ENCODE results near the gene KCTD1.

DNA sequence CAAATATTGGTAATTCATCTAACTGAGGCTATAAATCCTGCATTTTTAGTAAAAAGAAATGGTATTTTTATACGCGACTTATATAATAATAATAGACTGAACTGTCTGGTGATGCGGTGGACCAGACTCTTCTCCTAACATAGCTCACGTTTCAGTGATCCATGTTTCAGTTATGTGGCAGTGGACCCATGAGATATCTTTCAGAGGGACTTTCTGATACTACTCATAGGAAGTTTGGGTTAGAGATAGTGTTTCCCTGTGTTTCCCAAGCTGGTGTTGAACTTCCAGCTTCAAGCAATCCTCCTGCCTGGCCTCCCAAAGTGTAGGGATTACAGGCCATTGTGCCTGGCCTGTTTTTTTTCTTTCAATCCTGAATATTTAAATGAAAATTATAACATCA lies 59.2 kb downstream of the KCTD1 start:
- TF ChIP-seq TAF1 (IDR thresholded peaks at IDR 0.05; ENCODE audit: low read depth) = no peak
- no peak for TF ChIP-seq EZH2 (IDR thresholded peaks at IDR 0.05; ENCODE audit: borderline replicate concordance, insufficient read depth, low read length, poor library complexity, severe bottlenecking)
- TF ChIP-seq EP300 (conservative IDR thresholded peaks at IDR 0.05; ENCODE audit: poor library complexity, severe bottlenecking) = no peak
- TF ChIP-seq, protein P1, sequence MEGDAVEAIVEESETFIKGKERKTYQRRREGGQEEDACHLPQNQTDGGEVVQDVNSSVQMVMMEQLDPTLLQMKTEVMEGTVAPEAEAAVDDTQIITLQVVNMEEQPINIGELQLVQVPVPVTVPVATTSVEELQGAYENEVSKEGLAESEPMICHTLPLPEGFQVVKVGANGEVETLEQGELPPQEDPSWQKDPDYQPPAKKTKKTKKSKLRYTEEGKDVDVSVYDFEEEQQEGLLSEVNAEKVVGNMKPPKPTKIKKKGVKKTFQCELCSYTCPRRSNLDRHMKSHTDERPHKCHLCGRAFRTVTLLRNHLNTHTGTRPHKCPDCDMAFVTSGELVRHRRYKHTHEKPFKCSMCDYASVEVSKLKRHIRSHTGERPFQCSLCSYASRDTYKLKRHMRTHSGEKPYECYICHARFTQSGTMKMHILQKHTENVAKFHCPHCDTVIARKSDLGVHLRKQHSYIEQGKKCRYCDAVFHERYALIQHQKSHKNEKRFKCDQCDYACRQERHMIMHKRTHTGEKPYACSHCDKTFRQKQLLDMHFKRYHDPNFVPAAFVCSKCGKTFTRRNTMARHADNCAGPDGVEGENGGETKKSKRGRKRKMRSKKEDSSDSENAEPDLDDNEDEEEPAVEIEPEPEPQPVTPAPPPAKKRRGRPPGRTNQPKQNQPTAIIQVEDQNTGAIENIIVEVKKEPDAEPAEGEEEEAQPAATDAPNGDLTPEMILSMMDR (IDR thresholded peaks at IDR 0.05; ENCODE audit: poor library complexity, severe bottlenecking) = no peak
- TF ChIP-seq, protein P2, sequence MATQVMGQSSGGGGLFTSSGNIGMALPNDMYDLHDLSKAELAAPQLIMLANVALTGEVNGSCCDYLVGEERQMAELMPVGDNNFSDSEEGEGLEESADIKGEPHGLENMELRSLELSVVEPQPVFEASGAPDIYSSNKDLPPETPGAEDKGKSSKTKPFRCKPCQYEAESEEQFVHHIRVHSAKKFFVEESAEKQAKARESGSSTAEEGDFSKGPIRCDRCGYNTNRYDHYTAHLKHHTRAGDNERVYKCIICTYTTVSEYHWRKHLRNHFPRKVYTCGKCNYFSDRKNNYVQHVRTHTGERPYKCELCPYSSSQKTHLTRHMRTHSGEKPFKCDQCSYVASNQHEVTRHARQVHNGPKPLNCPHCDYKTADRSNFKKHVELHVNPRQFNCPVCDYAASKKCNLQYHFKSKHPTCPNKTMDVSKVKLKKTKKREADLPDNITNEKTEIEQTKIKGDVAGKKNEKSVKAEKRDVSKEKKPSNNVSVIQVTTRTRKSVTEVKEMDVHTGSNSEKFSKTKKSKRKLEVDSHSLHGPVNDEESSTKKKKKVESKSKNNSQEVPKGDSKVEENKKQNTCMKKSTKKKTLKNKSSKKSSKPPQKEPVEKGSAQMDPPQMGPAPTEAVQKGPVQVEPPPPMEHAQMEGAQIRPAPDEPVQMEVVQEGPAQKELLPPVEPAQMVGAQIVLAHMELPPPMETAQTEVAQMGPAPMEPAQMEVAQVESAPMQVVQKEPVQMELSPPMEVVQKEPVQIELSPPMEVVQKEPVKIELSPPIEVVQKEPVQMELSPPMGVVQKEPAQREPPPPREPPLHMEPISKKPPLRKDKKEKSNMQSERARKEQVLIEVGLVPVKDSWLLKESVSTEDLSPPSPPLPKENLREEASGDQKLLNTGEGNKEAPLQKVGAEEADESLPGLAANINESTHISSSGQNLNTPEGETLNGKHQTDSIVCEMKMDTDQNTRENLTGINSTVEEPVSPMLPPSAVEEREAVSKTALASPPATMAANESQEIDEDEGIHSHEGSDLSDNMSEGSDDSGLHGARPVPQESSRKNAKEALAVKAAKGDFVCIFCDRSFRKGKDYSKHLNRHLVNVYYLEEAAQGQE (IDR thresholded peaks at IDR 0.05; ENCODE audit: borderline replicate concordance) = no peak
- no peak for TF ChIP-seq POLR2AphosphoS5 (IDR thresholded peaks at IDR 0.05)
